Activated naive CD4-positive, alpha-beta T cell treated with Interleukin-2 at 50 U/mL for 16 hours (primary cell): ENCODE data around the gene C1orf116.
"Not testable (repeated sequence)": the region's sequence is repeated elsewhere in the genome, so short reads cannot be mapped to it uniquely, and the experiment has no call there.

Experiments
- DNase-seq: peaks from one replicate; pipeline ENCODE4 v3.0.0-alpha.2; 2020

The C1orf116 gene

GRCh38 chr1:207058878-207059867 is 26.6 kb upstream of the C1orf116 start:
- DNase-seq = no peak

GRCh38 chr1:207058252-207058651 is 25.7 kb upstream of the C1orf116 start:
- no peak for DNase-seq

GRCh38 chr1:207056673-207057072 is 24.1 kb upstream of the C1orf116 start:
- DNase-seq = no peak

- no peak for DNase-seq
Measured at GRCh38 chr1:207055386-207056001, 22.9 kb upstream of the C1orf116 start.

- DNase-seq = no peak
Measured at GRCh38 chr1:207054491-207054890, 21.9 kb upstream of the C1orf116 start.

GRCh38 chr1:207052911-207053769 is 20.6 kb upstream of the C1orf116 start, which contains the start of gene PFKFB2:
PFKFB2 (plus strand) TSS chr1:207053275; CDS start chr1:207054718, 1,443 bp downstream.
- peak; percentile 94 for DNase-seq

GRCh38 chr1:207051191-207051943 is 18.8 kb upstream of the C1orf116 start, which contains the start of gene YOD1:
YOD1 (minus strand) TSS chr1:207051208; CDS start chr1:207051030, 178 bp downstream.
- DNase-seq = no peak

GRCh38 chr1:207050480-207051190 is 18.1 kb upstream of the C1orf116 start:
- peak; percentile 88 for DNase-seq

- DNase-seq = peak; percentile 55
Measured at GRCh38 chr1:207049974-207050391, 17.4 kb upstream of the C1orf116 start.

GRCh38 chr1:207049514-207049913 is 17.0 kb upstream of the C1orf116 start:
- no peak for DNase-seq

- DNase-seq = no peak
Measured at GRCh38 chr1:207049054-207049453, 16.5 kb upstream of the C1orf116 start.

- no peak for DNase-seq
Measured at GRCh38 chr1:207048041-207048440, 15.5 kb upstream of the C1orf116 start.

GRCh38 chr1:207047505-207047904 is 14.9 kb upstream of the C1orf116 start:
- DNase-seq = no peak

GRCh38 chr1:207045453-207045852 is 12.9 kb upstream of the C1orf116 start:
- no peak for DNase-seq

GRCh38 chr1:207041397-207041796 is 8.8 kb upstream of the C1orf116 start:
- DNase-seq = not testable (repeated sequence)

- no peak for DNase-seq
Measured at GRCh38 chr1:207040181-207040533, 7.6 kb upstream of the C1orf116 start.

GRCh38 chr1:207039380-207040180 is 7.0 kb upstream of the C1orf116 start:
- no peak for DNase-seq

GRCh38 chr1:207036865-207037264 is 4.3 kb upstream of the C1orf116 start:
- no peak for DNase-seq

- DNase-seq = no peak
Measured at GRCh38 chr1:207035877-207036551, 3.5 kb upstream of the C1orf116 start.

- DNase-seq = no peak
Measured at GRCh38 chr1:207034998-207035397, 2.4 kb upstream of the C1orf116 start.
